OCI-LY3 (cell line): ENCODE data around the gene GJB5.

Source experiments
- EZH2phosphoT487 ChIP-seq: fragments of 200-600 bp; shearing (Covaris generic); IDR thresholded peaks from 2 replicates; pipeline ENCODE4 v1.6.1; 2018; ENCODE audit warnings: antibody characterized with exemption, mixed run types, low read depth
- TF ChIP-seq, protein P1 (sequence below): fragments of 200-600, 300-600 bp; sonication (generic); IDR thresholded peaks from 2 replicates; pipeline ENCODE4 v1.5.1; 2014; ENCODE audit warnings: antibody characterized with exemption, low read length, low read depth

DNA sequence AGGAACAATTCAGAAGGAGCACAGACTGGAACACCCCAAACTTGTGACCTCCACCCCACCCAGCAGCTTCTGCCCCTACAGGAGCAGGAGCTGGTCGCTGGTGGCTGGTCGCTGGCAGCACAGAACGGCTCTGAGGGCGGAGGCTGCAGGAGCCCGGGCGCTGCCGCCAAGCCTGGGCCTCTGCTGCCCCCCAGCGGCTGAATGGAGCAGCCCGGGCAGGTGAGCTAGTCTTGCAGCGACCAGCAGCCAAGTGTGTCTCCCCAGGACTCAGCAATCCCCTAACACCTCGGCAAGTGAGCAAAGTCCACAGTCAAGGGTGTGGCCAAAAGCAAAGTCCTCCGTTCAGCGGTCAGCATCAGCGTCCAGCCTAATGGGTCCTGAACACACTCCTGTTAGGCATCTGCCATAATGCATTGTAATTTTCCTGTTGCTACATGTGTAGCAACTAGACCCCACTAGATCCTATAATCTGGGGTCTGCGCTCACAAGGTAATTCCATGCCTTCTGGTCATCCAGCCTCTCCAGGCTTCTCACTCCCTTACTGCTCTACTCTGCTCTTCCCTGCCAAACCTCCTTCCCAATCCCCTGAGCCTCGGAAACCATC is 12.1 kb upstream of the GJB5 start:
- TF ChIP-seq EZH2phosphoT487 = no peak
- TF ChIP-seq, protein P1, sequence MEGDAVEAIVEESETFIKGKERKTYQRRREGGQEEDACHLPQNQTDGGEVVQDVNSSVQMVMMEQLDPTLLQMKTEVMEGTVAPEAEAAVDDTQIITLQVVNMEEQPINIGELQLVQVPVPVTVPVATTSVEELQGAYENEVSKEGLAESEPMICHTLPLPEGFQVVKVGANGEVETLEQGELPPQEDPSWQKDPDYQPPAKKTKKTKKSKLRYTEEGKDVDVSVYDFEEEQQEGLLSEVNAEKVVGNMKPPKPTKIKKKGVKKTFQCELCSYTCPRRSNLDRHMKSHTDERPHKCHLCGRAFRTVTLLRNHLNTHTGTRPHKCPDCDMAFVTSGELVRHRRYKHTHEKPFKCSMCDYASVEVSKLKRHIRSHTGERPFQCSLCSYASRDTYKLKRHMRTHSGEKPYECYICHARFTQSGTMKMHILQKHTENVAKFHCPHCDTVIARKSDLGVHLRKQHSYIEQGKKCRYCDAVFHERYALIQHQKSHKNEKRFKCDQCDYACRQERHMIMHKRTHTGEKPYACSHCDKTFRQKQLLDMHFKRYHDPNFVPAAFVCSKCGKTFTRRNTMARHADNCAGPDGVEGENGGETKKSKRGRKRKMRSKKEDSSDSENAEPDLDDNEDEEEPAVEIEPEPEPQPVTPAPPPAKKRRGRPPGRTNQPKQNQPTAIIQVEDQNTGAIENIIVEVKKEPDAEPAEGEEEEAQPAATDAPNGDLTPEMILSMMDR = peak; percentile 68
